CD1c-positive myeloid dendritic cell (primary cell): Measurements from ENCODE around the gene SH3TC1.

Experiments used
- DNase-seq: peaks from one replicate; pipeline ENCODE4 v3.0.0-alpha.2; 2016; ENCODE audit errors: extremely low spot score

The SH3TC1 gene

DNA sequence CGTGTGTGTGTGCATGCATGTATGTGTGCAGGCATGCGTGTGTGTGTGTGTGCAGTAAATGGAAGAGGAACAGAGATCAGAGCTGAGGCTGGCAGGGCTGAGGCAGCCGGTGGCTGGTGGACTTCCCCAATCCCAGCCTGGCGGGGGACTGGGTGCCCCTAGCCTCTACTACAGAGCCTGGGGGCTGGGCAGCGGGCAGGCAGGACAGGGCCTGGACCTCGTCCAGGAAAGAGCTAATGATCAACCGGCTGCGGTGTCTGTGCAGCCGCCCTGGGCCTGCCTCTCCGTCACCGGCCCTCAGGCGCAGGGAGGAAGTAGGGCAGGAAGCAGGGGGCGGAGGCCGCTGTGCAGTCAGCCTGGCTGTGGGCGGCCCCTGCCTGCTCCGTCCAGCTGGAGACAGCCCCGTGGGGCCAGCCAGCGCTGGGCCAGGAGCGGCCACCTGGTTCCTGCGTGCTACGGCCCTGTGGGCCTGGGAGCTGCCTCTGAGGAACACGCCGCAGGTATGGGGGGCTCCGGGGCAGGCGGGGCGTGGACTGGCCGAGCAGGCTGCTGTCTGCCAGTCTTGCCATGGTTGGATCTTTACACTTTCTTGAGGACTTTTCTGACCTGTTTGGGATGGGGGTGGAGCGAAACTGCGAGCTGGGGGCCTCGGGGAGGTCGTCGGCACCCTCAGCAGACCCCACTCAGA is at the start of gene SH3TC1:
Gene SH3TC1 (plus strand): TSS at position 385 of the 688 bp plus-strand sequence. CDS start 5,905 bp downstream, outside the sequence.
- DNase-seq, result peak; percentile 96

DNA sequence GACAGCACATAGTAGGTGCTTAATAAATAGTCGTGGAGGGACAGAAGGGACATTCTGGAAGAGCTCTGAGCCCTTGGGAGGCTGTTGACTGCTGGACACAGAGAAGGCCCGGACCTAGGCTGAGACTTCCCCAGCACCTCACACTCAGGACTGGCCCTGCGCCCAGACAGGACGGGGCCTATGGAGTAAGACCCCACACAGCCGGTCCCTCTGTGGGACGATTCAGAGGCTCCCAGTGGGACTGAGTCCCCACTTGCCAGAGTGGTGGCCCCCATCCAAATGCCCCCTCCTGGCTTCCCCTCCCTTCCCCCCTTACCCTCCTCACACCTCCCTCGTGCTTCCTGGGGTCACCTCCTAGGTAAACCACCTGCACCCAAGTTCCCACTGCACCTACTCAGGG is 49.4 kb upstream of the SH3TC1 start:
- no peak for DNase-seq

DNA sequence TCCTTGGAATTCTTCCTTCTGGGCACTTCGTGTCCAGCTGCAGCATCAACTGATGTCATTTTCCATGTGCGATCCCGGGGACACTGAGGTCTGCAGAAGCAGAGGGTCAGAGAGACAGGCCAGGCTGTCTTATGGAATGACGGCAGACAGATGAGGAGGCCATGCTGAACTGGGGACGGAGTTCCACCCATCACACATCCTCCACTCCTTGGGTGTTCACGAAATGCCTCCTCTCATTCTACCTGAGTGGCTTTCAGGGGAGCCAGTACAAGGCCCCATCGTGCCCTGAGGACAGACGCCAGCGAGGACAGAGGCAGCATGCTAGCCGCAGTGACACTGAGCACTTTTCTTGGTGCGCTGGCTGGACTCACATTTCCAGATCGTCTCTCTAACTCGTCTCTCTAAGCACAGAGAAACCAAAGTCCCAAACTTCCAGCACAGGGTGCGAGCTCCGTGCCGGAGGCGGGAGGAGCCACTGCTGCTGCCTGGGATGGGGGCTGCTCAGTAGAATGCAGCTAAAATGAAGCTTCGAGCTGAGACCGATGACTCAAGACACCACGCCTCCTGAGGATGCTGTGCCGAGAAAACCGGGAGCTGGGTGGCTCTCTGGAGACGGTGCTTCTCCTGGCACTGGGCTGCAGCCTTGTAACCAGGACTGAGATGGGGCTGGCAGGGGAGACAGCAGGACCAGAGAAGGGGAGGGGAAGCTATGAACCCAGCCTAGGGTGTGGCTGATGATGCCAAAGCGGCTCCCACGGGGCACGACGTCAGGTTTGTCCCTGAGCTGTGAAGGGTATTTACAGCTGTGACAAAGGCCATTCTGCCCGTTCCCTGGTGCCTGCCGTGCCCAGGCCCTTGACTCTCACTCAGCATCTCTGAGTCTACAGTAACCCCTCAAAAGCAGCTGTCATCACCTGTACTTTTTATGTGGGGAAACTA is 48.7 kb upstream of the SH3TC1 start:
- no peak for DNase-seq

GRCh38 chr4:8151165-8151650 is 47.9 kb upstream of the SH3TC1 start:
- no peak for DNase-seq

DNA sequence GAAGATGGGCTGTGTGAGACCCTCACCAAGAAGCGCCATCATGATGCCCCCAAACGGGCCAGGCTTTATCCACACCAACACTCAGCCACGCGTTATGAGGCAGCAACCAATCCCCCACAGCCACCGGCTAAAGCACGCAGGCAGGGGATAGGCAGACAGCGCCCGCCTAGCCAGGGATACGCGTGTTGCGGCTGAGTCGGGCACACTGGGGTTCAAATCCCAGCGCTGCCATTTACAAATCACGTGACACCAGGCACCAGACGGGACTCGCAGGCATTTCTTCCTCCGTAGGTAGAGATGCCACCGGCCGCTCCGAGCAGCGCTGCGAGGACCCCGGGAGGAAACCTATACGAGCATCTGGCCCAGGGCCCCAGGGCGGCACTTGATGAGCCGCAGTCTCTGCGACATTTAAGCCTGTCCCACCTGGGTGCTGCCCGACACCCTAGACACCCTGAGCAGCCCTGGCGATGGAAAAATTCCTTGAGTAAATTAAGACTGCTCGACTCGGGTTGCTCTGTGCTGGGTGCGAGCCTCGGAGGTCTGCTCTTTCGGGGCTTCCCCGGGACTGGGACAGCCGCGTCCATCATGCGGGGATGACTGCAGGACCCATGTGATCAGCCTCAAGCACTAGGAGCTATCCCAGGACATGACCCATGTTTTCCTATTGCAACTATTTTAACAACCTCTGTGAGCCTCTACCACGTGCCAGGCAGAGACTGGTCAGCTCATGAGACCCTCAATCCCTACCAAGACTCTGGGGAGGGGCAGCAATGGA is 46.8 kb upstream of the SH3TC1 start:
- DNase-seq, result no peak

- DNase-seq, result no peak
Measured at GRCh38 chr4:8152865-8153257, 46.2 kb upstream of the SH3TC1 start.

- DNase-seq, result no peak
Measured at GRCh38 chr4:8153441-8153840, 45.6 kb upstream of the SH3TC1 start.

GRCh38 chr4:8155048-8155447 is 44.0 kb upstream of the SH3TC1 start:
- DNase-seq, result no peak

DNA sequence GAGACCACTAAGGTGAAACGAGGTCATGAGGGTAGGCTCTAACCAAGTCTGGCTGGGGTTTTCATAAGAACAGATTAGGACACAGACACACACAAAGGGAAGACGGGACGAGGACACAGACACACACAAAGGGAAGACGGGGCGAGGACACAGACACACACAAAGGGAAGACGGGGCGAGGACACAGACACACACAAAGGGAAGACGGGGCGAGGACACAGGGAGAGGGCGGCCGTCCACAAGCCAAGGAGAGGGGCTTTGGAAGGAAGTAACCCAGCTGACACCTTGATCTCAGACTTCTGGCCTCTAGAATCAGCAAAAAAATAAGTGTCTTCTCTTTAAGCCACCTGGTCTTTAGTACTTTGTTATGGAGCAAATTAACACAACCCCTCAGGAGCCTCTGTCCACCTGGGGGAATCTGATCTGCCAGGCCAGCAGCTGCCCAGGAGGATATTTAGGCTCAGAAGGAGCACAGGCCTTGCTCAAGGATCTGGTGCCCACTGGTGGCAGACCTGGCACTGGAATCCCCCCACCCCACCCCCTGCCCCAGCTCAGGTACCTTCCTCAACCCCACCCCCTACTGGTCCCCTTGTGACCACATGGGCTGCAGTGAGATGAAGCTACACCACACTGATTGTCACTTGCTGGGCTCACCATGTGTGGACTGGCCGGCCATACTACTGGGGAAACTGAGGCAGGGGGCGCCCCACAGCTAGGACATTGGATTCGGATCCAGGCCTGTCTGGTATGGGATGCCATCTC is 43.2 kb upstream of the SH3TC1 start:
- DNase-seq, result no peak

GRCh38 chr4:8156617-8157016 is 42.5 kb upstream of the SH3TC1 start:
- DNase-seq, result no peak

- no peak for DNase-seq
Measured at GRCh38 chr4:8157496-8157895, 41.6 kb upstream of the SH3TC1 start.

- DNase-seq, result no peak
Measured at GRCh38 chr4:8157944-8158709, 41.0 kb upstream of the SH3TC1 start.

DNA sequence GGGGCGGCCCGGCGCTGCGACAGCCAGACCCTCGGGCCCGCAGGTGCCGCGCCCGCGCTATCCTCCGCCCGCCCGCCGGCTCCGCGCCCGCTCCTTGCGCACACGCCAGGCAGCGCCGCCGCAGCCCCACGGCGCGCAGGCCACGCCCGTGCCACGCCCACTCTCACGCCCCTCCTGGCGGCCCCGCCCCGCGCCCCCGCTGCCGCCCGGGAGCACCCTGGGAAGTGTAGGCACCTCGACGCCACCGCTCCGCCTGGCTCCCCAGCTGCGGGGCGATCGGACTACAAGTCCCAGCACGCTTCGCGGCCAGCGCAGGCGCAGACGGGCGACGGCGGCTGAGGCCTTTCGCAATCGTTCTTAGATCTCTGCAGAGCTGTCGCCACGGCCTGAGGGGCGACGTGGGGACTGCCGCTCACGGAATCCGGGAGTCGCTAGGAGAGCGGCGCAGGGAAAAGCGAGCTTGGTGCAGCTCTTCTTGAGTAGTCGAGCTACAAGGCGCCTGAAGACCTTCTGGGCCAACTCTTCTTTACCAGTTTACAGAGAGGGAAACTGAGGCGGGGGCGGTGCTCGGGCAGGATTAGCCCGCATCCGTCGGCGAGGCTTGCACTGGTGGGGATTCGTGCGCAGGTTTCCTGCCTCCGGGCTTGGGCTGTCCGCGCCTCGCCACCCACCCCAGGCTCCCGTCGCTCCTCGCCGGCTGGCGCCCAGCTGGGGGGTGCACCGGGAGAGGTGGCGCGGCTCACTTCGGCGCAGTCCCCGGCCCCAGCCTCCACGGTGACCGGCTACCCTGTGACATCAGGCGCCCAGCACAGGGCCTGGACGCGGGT is 40.2 kb upstream of the SH3TC1 start, which contains the start of gene ABLIM2:
Gene ABLIM2 (minus strand): TSS at position 104 of the 827 bp plus-strand sequence. CDS start 124 bp downstream, outside the sequence.
- peak; percentile 99 for DNase-seq

GRCh38 chr4:8159537-8160232 is 39.4 kb upstream of the SH3TC1 start:
- no peak for DNase-seq

DNA sequence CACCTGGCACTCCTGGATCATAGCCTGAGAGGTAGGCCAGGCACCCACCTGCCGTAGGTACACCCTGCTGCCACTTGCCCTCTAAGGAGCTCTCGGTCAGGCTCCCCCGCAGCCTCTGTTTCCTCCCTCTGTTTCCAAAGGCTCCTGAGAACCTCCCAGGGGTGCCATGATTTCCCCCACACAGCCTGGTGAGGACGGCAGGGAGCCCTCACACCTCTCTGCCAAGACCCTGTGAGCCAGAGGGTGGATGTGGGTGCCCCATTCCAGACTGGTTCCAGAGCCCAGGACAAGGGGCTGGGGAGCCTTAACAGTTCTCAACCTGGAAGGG is 38.9 kb upstream of the SH3TC1 start:
- DNase-seq, result no peak

- DNase-seq, result no peak
Measured at GRCh38 chr4:8160572-8160971, 38.5 kb upstream of the SH3TC1 start.

GRCh38 chr4:8162625-8163024 is 36.5 kb upstream of the SH3TC1 start:
- DNase-seq, result no peak

DNA sequence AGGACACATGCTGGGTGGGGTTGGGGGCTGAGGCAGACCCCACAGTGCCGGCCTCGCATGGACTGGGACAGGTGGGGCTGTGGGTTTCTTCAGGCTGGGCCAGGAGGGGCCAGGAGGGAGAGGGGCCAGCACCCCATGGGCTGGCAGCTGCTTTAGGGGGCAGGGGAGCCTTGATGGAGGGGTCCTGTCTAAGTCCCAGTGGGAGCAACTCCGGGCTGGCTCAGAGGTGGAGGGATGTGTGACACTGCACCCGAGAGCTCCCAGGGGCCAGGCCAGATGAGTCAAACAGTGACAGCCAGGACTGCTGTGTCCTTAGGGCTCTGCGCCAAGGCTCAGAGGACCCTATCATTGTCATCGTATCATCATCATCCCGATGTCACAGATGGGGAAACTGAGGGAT is 36.1 kb upstream of the SH3TC1 start:
- DNase-seq, result no peak
